Stimulated activated CD8-positive, alpha-beta memory T cell treated with anti-CD3 and anti-CD28 coated beads, Interleukin-4, amount 100 ng/mL, for 4 hours (primary cell): ENCODE results near the gene WSCD1.

Source experiments
- DNase-seq, 2 donors: peaks; one replicate each; pipeline ENCODE4 v3.0.0-alpha.2; 2020; ENCODE audit warnings: low read depth in 2 of 2, low spot score in 1 of 2

The WSCD1 gene

DNA sequence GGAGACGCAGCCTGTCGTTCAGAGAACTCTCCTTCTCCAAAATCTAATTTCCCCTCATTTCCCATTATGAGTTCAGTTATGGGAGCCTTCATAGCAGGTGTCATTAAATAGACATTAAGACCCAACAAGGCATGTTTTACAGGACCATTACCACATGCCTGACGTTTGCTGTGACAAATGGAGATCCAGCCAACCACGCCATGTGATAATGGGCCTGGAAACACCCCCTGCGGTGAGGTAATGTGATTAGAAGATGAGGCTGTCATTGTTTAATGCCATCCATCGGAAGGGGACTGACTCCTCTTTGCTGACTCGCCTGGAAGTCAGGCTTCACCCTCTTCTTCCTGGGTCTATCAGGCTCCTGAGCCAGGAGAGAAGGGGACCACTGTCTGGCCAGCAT is 76.9 kb downstream of the WSCD1 start:
- no peak for DNase-seq

GRCh38 chr17:6153375-6153774 is 83.2 kb downstream of the WSCD1 start:
- DNase-seq = no peak

GRCh38 chr17:6157716-6158115 is 87.5 kb downstream of the WSCD1 start:
- no peak for DNase-seq

GRCh38 chr17:6159541-6160231 is 89.5 kb downstream of the WSCD1 start:
- no peak for DNase-seq

- no peak for DNase-seq
These were observed 90.0 kb downstream of the WSCD1 start for GRCh38 chr17:6160232-6160555.

GRCh38 chr17:6160911-6161855 is 91.0 kb downstream of the WSCD1 start:
- DNase-seq = no peak

DNA sequence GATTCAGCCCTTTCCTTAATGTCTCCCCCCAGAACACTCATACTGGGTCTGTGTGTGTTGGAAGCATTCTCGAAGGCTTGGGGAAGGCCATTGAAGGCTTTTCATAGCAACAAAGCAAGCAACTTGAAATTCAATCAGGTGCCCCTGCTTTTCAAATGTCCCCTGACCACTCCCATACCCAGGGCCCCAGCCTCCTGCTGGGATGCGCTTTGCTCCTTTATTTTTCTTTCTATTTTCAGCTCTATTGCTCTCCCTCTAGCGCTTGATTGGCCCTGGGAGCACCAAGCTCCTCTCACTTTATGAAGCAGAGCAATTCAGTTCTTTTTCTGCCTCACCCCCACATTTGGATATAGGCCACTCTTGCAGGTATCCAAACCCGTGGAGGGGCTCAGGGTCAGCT is 92.0 kb downstream of the WSCD1 start:
- DNase-seq = no peak

- DNase-seq = no peak
These were observed 92.7 kb downstream of the WSCD1 start for GRCh38 chr17:6162892-6163291.

GRCh38 chr17:6163612-6164333 is 93.6 kb downstream of the WSCD1 start:
- no peak for DNase-seq

DNA sequence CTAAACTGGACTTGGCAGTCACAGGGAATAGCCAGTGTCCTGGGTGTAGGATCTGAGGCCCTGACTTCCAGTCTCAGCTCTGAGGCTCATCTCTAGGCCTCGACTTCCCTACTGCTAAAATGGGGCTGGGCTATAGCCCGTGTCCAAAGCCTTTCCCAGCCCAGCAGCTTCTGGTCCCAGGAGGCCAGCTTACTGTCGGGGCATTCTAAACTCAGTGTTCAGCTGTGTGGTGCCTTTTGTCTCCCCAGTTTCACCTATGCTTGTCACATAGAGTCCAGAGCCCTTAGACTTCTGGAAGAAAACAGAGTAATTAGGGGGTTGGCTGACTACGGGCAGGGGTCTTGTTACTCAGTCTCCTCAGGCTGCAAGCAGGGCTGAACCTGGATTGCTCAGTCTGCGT is 94.8 kb downstream of the WSCD1 start:
- DNase-seq = no peak

GRCh38 chr17:6165806-6166205 is 95.6 kb downstream of the WSCD1 start:
- no peak for DNase-seq

DNA sequence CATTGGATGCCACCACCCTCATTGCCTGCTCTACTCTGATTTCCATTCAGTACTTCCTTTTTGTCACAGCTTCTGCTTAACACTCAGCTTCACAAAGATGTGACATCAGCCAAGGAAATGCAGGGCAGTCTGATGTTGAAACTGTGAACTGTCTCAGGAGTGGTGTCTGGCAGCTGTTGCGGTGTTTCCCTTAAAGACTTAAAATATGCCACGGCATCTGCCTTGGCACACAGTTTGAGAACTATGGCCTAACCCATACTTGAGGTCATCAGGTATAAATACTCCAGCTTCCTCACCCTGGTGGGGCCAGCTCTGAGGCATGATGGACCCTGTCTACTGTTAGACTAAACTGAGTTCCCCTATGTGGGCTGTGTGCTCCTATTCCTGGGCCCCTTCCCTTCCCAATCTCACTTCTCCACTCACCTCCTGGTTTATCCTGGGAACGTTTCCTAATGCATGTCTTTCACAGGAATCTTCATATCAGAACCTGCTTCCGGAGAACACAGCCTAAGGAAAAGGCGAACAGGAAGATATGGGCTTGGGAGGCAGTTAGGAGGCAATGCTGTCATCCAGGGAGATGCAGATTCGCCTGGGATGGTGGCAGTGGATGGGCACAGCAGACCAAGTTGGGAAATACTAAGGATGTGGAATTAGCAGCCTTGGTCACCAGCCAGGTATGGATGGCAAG is 96.5 kb downstream of the WSCD1 start:
- no peak for DNase-seq

- DNase-seq = no peak
These were observed 98.1 kb downstream of the WSCD1 start for GRCh38 chr17:6168296-6168695.

- DNase-seq = no peak
These were observed 100.2 kb downstream of the WSCD1 start for GRCh38 chr17:6170349-6170748.

- DNase-seq = no peak
These were observed 102.6 kb downstream of the WSCD1 start for GRCh38 chr17:6172642-6173330.

DNA sequence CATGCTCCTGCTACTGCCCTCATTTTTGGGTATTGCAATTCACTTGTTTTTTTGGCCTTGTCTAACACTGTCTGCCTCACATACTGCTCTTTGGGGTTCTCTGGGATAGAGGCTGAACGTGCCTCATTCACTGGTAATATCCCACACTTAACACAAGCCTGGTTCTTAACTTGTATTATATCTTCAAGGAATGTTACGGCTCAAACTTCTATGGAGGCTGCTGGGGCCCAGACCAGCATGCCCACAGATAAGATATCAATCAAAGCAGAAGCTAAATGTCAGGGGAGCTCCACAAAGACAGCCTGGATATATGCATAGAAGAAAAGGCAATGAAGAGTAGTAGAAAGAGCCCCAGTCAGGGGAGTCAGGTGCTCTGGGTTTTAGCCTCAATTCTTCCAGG is 103.5 kb downstream of the WSCD1 start:
- no peak for DNase-seq
